Natural killer cell treated with Interleukin-12 subunit alpha and Interleukin-12 subunit beta and Interleukin-15 and Interleukin-18, amount 100 ng/mL, for 72 hours (primary cell): ENCODE measurements around the gene USP6NL. TPM values are rescaled to one million over a fixed set of nuclear protein-coding genes. Genes with fewer than 3 reads are reported as not detected.
A peak's percentile ranks its signal among the peaks of the same experiment; 100 is the strongest.
"Not testable (repeated sequence)": the region's sequence is repeated elsewhere in the genome, so short reads cannot be mapped to it uniquely, and the experiment has no call there.

Experiments used
- ATAC-seq, 2 donors: fragments of 150-1000 bp; cut with Tn5 transposase in 1 of 2; sonication (Bioruptor Pico), chemical (Tn5 transposase) in 1 of 2; 2 replicates each; pipeline ENCODE4 v1.10.0; 2021
- DNase-seq: peaks from one replicate; pipeline ENCODE4 v3.0.0; 2022; ENCODE audit warnings: low spot score
- H3K27ac Mint-ChIP-seq, 2 donors: 1 replicate in 1 of 2; 2 replicates in 1 of 2; pipeline ENCODE4 v1.8.0; 2022; ENCODE audit warnings: mixed read lengths in 2 of 2, mild to moderate bottlenecking in 1 of 2, moderate library complexity in 1 of 2
- H3K27me3 Mint-ChIP-seq, 2 donors: 1 replicate in 1 of 2; 2 replicates in 1 of 2; pipeline ENCODE4 v1.8.0; 2022; ENCODE audit warnings: mixed read lengths in 2 of 2
- H3K36me3 Mint-ChIP-seq: one replicate; pipeline ENCODE4 v1.8.0; 2022; ENCODE audit warnings: mixed read lengths
- H3K4me1 Mint-ChIP-seq, 2 donors: 1 replicate in 1 of 2; 2 replicates in 1 of 2; pipeline ENCODE4 v1.8.0; 2022; ENCODE audit warnings: low read depth in 2 of 2, mixed read lengths in 2 of 2, mild to moderate bottlenecking in 1 of 2
- H3K4me3 Mint-ChIP-seq: one replicate; pipeline ENCODE4 v1.8.0; 2022; ENCODE audit warnings: mixed read lengths
- H3K9me3 Mint-ChIP-seq: 2 replicates; pipeline ENCODE4 v1.8.0; 2022; ENCODE audit warnings: mixed read lengths
- total RNA-seq, 2 donors: library from RNA; stranded (reverse); gene quantifications; one replicate each; pipeline ENCODE4 v1.2.3, GENCODE V29; 2022

USP6NL gene
- total RNA-seq, 2 donors from 2014 or later, result 1.0 to 2.0 TPM

- ATAC-seq (no peak), DNase-seq (no peak)
- peaks cover 9% of the 10 kb centered on the region for H3K36me3 Mint-ChIP-seq
- H3K9me3 Mint-ChIP-seq, result no peaks in the 10 kb centered on the region
- H3K4me3 Mint-ChIP-seq, result no peak overlapping the region
- H3K27me3 Mint-ChIP-seq, result peaks cover 28 to 55% of the 10 kb centered on the region in 2 donors
- peaks cover 14 to 23% of the 10 kb centered on the region in 2 donors for H3K4me1 Mint-ChIP-seq
- no peak overlapping the region for H3K27ac Mint-ChIP-seq
Observed at GRCh38 chr10:11636697-11637303, 25.4 kb upstream of the USP6NL start.

GRCh38 chr10:11631890-11632587 lies 20.6 kb upstream of the USP6NL start:
- peak; percentile 98 to 99 for ATAC-seq
- peaks cover 25 to 46% of the 10 kb centered on the region in 2 donors for H3K27me3 Mint-ChIP-seq

DNA sequence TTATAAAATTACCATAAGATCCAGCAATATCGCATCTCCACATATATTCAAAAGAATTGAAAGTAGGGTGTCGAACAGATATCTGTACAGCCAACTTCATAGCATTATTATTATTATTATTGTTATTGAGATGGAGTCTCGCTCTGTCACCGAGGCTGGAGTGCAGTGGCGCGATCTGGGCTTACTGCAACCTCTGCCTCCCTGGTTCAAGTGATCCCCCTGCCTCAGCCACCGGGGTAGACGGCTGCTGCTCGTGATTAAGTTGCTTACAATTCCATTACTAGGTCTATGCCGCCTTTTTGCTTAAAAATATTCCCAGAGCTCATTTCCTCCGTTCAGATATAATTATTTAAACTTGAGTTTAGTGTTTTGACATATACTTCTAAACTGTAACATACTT lies 19.8 kb upstream of the USP6NL start:
- Mint-ChIP-seq H3K36me3 (peaks cover 9% of the 10 kb centered on the region), H3K9me3 (no peaks in the 10 kb centered on the region), H3K4me3 (no peak overlapping the region), H3K27ac (no peak overlapping the region), H3K27me3 (peaks cover 20 to 38% of the 10 kb centered on the region in 2 donors), H3K4me1 (peaks cover 13 to 31% of the 10 kb centered on the region in 2 donors)
- DNase-seq (no peak), ATAC-seq (no peak)

More at GRCh38 chr10:11631890-11632587, 20.6 kb upstream of the USP6NL start:
- DNase-seq, result peak; percentile 79
- Mint-ChIP-seq H3K27ac (peak overlapping the region in 1 of 2 donors; percentile 68), H3K9me3 (no peaks in the 10 kb centered on the region), H3K4me3 (peak overlapping the region; percentile 55), H3K36me3 (peaks cover 9% of the 10 kb centered on the region), H3K4me1 (peaks cover 14 to 31% of the 10 kb centered on the region in 2 donors)

- Mint-ChIP-seq H3K27me3 (peaks cover 12 to 32% of the 10 kb centered on the region in 2 donors), H3K27ac (no peak overlapping the region)
- ATAC-seq, result no peak
Observed at GRCh38 chr10:11629731-11630130, 18.3 kb upstream of the USP6NL start.

GRCh38 chr10:11627941-11628340 lies 16.5 kb upstream of the USP6NL start:
- DNase-seq, H3K9me3 Mint-ChIP-seq, ATAC-seq, H3K36me3 Mint-ChIP-seq, H3K4me3 Mint-ChIP-seq, H3K27ac Mint-ChIP-seq: not testable (repeated sequence)
- H3K27me3 Mint-ChIP-seq, result peaks cover 13 to 33% of the 10 kb centered on the region in 2 donors
- H3K4me1 Mint-ChIP-seq, result peaks cover 21 to 25% of the 10 kb centered on the region in 2 donors

More at GRCh38 chr10:11629731-11630130, 18.3 kb upstream of the USP6NL start:
- no peaks in the 10 kb centered on the region for H3K9me3 Mint-ChIP-seq
- H3K4me1 Mint-ChIP-seq, result peaks cover 23 to 36% of the 10 kb centered on the region in 2 donors
- H3K36me3 Mint-ChIP-seq, result no peaks in the 10 kb centered on the region
- DNase-seq, result no peak
- no peak overlapping the region for H3K4me3 Mint-ChIP-seq

- peak; percentile 56 to 70 for ATAC-seq
- DNase-seq, result no peak
- no peaks in the 10 kb centered on the region for H3K9me3 Mint-ChIP-seq
- H3K27me3 Mint-ChIP-seq, result peaks cover 16 to 37% of the 10 kb centered on the region in 2 donors
- no peak overlapping the region for H3K4me3 Mint-ChIP-seq
- no peaks in the 10 kb centered on the region for H3K36me3 Mint-ChIP-seq
- peaks cover 11 to 13% of the 10 kb centered on the region in 2 donors for H3K4me1 Mint-ChIP-seq
- H3K27ac Mint-ChIP-seq, result no peak overlapping the region
Observed at GRCh38 chr10:11626071-11626470, 14.6 kb upstream of the USP6NL start.

GRCh38 chr10:11625019-11625735 lies 13.7 kb upstream of the USP6NL start:
- Mint-ChIP-seq H3K9me3 (no peaks in the 10 kb centered on the region), H3K27ac (no peak overlapping the region), H3K36me3 (no peaks in the 10 kb centered on the region), H3K4me3 (no peak overlapping the region), H3K4me1 (peaks cover 11 to 13% of the 10 kb centered on the region in 2 donors), H3K27me3 (peaks cover 21 to 45% of the 10 kb centered on the region in 2 donors)
- DNase-seq (no peak), ATAC-seq (peak; percentile 31 to 67)

GRCh38 chr10:11617233-11617632 lies 5.8 kb upstream of the USP6NL start:
- ATAC-seq (no peak), DNase-seq (no peak)
- Mint-ChIP-seq H3K9me3 (no peaks in the 10 kb centered on the region), H3K4me1 (peaks cover 4 to 6% of the 10 kb centered on the region in 2 donors), H3K27ac (no peak overlapping the region), H3K27me3 (peaks cover 7 to 31% of the 10 kb centered on the region in 2 donors), H3K36me3 (no peaks in the 10 kb centered on the region), H3K4me3 (no peak overlapping the region)

GRCh38 chr10:11616021-11616420 lies 4.6 kb upstream of the USP6NL start:
- H3K36me3 Mint-ChIP-seq, result no peaks in the 10 kb centered on the region
- no peak for ATAC-seq
- DNase-seq, result no peak
- peaks cover 8 to 10% of the 10 kb centered on the region in 2 donors for H3K4me1 Mint-ChIP-seq
- no peak overlapping the region for H3K27ac Mint-ChIP-seq
- H3K9me3 Mint-ChIP-seq, result no peaks in the 10 kb centered on the region
- H3K27me3 Mint-ChIP-seq, result peaks cover 7 to 34% of the 10 kb centered on the region in 2 donors
- H3K4me3 Mint-ChIP-seq, result no peak overlapping the region

GRCh38 chr10:11615396-11615795 lies 3.9 kb upstream of the USP6NL start:
- Mint-ChIP-seq H3K4me3 (no peak overlapping the region), H3K27me3 (peaks cover 7 to 29% of the 10 kb centered on the region in 2 donors), H3K4me1 (peaks cover 12 to 14% of the 10 kb centered on the region in 2 donors), H3K36me3 (no peaks in the 10 kb centered on the region), H3K27ac (no peak overlapping the region), H3K9me3 (no peaks in the 10 kb centered on the region)
- ATAC-seq (no peak), DNase-seq (no peak)

GRCh38 chr10:11612021-11613001 lies 861 bp upstream of the USP6NL start:
- Mint-ChIP-seq H3K27me3 (peaks cover 18 to 36% of the 10 kb centered on the region in 2 donors), H3K9me3 (no peaks in the 10 kb centered on the region), H3K4me3 (peak overlapping the region; percentile 90), H3K36me3 (no peaks in the 10 kb centered on the region), H3K4me1 (peaks cover 12 to 16% of the 10 kb centered on the region in 2 donors), H3K27ac (peak overlapping the region in 1 of 2 donors; percentile 53)
- no peak for DNase-seq
- no peak for ATAC-seq

DNA sequence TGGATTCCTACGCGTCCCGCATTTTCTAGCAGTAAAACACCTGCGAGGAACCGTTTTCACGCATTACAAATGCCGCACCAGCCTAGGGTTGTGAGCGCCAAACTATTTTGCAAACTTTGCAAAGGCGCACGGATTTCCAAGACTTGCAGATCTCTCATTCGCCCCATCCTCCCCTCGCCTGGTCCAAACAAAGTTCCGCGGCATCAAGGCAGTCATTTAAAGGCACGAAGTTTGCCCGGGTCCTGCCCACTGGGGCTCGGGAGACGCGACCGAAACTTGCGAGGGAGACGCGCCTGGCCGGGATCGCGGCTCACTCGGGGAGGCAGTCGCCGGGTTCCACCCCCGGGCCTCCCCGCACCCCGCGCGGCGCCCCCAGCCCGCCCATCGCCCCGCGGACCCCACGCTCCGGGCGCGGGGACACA lies 613 bp downstream of the USP6NL start:
- H3K4me1 Mint-ChIP-seq, result peaks cover 13 to 18% of the 10 kb centered on the region in 2 donors
- peak; percentile 37 to 46 for ATAC-seq

More for the DNA sequence above, 613 bp downstream of the USP6NL start:
- Mint-ChIP-seq H3K36me3 (no peaks in the 10 kb centered on the region), H3K27ac (no peak overlapping the region), H3K9me3 (no peaks in the 10 kb centered on the region), H3K4me3 (peak overlapping the region; percentile 77), H3K27me3 (peaks cover 21 to 40% of the 10 kb centered on the region in 2 donors)
- no peak for DNase-seq
